Measurements from ENCODE around the gene C19orf81. TPM values are rescaled to one million over a fixed set of nuclear protein-coding genes. Genes with fewer than 3 reads are reported as not detected.

Gene C19orf81
- total and polyA plus RNA-seq, 2 of the 8 experiments (the other 6 are each of a cell fraction or from before 2014, with no cell fraction given), result 11.7 to 13.0 TPM

DNA sequence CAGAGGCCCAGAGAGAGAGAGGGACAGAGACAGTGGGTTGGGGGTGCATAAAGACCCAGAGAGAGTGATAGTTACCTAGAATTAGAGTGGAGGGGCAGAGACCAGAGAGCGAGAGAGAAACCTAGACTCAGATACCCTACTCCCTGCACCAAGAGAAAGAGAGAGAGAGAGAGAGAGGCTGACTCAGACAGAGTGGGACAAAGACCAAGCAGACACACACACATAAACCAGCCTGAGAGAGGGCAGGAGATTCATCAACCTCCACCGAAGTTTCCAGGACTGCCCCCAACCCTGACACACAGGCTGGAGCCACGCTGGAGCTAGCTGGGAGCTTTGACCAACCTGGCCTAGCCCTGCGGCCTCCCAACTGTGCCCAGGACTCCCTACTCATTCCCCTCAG, 22.4 kb upstream of the C19orf81 start:
- no peak overlapping the region for H3K23ac ChIP-seq (ENCODE audit: insufficient read length)
- no peaks in the 10 kb centered on the region for H3K23me2 ChIP-seq (ENCODE audit: low read depth, low read length)
- no peak overlapping the region for H3K4ac ChIP-seq (replicated peaks; ENCODE audit: insufficient read length, low read depth, low read length)
- no peaks in the 10 kb centered on the region for H3K27me3 ChIP-seq (replicated peaks in 1 of 4; ENCODE audit: control insufficient read depth in 3 of 4, extremely low read depth in 1 of 4, insufficient read depth in 3 of 4, low read length in 3 of 4)
- no peaks in the 10 kb centered on the region for H3K79me1 ChIP-seq (ENCODE audit: low read depth, low read length)
- no peak overlapping the region; the same call in 1 of the 2 replicates for H4K8ac ChIP-seq (ENCODE audit: extremely low read depth, insufficient read depth, low read length)
- H3K4me1 ChIP-seq (replicated peaks in 1 of 4; ENCODE audit: control insufficient read depth in 3 of 4, insufficient read depth in 4 of 4, low read length in 3 of 4), result 0 out of 7 replicates have a peak, but pooled peaks cover 0 to 4% (median 0%) of the 10 kb centered on the region in 4 experiments
- 98% methylated on average over 4 of the region's 4 CpGs; no CpG with 5 or more reads in 1 of the 2 experiments for WGBS, 2 experiments (ENCODE audit: extremely low coverage in 1 of 2, insufficient coverage in 1 of 2, insufficient read length in 1 of 2, insufficient replicate concordance in 2 of 2, low coverage in 1 of 2, low lambda C conversion rate in 2 of 2, missing lambda C conversion rate in 1 of 2)
- no peak overlapping the region for H2AK5ac ChIP-seq (ENCODE audit: low read depth, low read length)
- H3K79me2 ChIP-seq (ENCODE audit: control insufficient read depth in 1 of 2, insufficient read depth in 2 of 2, low read length in 2 of 2), result no peaks in the 10 kb centered on the region
- FAIRE-seq, result no peak
- no peak overlapping the region for H2AFZ ChIP-seq (ENCODE audit: low read length)
- no peak overlapping the region for H3K4me2 ChIP-seq (ENCODE audit: insufficient read depth in 1 of 2, low read depth in 2 of 2, low read length in 2 of 2)
- H3K9me3 ChIP-seq (ENCODE audit: insufficient read depth in 2 of 2, low read depth in 1 of 2, low read length in 1 of 2), result no peaks in the 10 kb centered on the region
- ChIA-PET CTCF (ENCODE audit: partially characterized antibody) (interaction anchor here (0.6 to 1.9 kb wide), 8 partner anchors 10 to 280 kb away, joined by 3 to 6 read pairs (median 4); no protein-coding TSS in a partner anchor), POLR2A (ENCODE audit: partially characterized antibody) (no interaction called here)
- H3K27ac ChIP-seq (ENCODE audit: low read depth, low read length), result no peak overlapping the region
- no peak overlapping the region for H2BK15ac ChIP-seq (ENCODE audit: low read length)
- no peak overlapping the region for H4K5ac ChIP-seq (ENCODE audit: insufficient read length, low read depth, low read length)
- no peak overlapping the region for H2BK120ac ChIP-seq (replicated peaks; ENCODE audit: low read depth, low read length)
- H3K14ac ChIP-seq (ENCODE audit: insufficient read length), result no peak overlapping the region
- no peak overlapping the region for H4K91ac ChIP-seq (replicated peaks; ENCODE audit: insufficient read length, low read length)
- no peaks in the 10 kb centered on the region for H4K20me1 ChIP-seq (replicated peaks in 1 of 2; ENCODE audit: control insufficient read depth in 1 of 2, insufficient read depth in 2 of 2, low read length in 2 of 2)
- no peak overlapping the region for H2BK20ac ChIP-seq (ENCODE audit: low read length)
- no peak overlapping the region for H3K4me3 ChIP-seq (ENCODE audit: extremely low read depth in 1 of 4, insufficient read depth in 2 of 4, low read depth in 3 of 4, low read length in 4 of 4)
- H3K36me3 ChIP-seq (ENCODE audit: control insufficient read depth in 2 of 4, insufficient read depth in 4 of 4, low read length in 3 of 4), result no peaks in the 10 kb centered on the region
- H2BK12ac ChIP-seq (ENCODE audit: low read depth, low read length), result no peak overlapping the region
- no peak for DNase-seq (ENCODE audit: low read depth in 1 of 2, low spot score in 2 of 2)
- H3K56ac ChIP-seq (replicated peaks; ENCODE audit: insufficient read length, low read depth, low read length), result no peak overlapping the region
- no peak overlapping the region for H3K18ac ChIP-seq (ENCODE audit: extremely low read depth, low read length)
- no peak overlapping the region for H2BK5ac ChIP-seq (ENCODE audit: low read depth, low read length)
- no peak overlapping the region for H3K9ac ChIP-seq (replicated peaks in 1 of 4; ENCODE audit: extremely low read depth in 1 of 4, low read depth in 3 of 4, low read length in 3 of 4)
- TF ChIP-seq, protein P1, sequence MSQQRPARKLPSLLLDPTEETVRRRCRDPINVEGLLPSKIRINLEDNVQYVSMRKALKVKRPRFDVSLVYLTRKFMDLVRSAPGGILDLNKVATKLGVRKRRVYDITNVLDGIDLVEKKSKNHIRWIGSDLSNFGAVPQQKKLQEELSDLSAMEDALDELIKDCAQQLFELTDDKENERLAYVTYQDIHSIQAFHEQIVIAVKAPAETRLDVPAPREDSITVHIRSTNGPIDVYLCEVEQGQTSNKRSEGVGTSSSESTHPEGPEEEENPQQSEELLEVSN (IDR thresholded peaks at IDR 0.05), result no peak
